ENCODE data around the gene HS3ST3A1. TPM values are rescaled to one million over a fixed set of nuclear protein-coding genes. Genes with fewer than 3 reads are reported as not detected.

Gene HS3ST3A1
- total RNA-seq, 1 experiment from 2014 or later: 47.6 TPM

- H3K36me3 ChIP-seq (ENCODE audit: low read depth, low read length): 0 out of 2 replicates have a peak, but pooled peaks cover 3% of the 10 kb centered on the region
- ChIA-PET POLR2A (ENCODE audit: unreplicated experiment) (no interaction called here), CTCF (no interaction called here)
- H3F3A ChIP-seq (ENCODE audit: low read length, unreplicated experiment): no peaks in the 10 kb centered on the region
- no peaks in the 10 kb centered on the region for H3K9me3 ChIP-seq (ENCODE audit: low read length)
- intact Hi-C loops (cut with micrococcal nuclease): no loop called here
- ATAC-seq: no peak
- H3K4me1 ChIP-seq (ENCODE audit: insufficient read depth, low read length): peaks cover 8% of the 10 kb centered on the region
- no TSS peak for BruUV-seq (replicated peaks)
- 0 out of 2 replicates have a peak, but pooled peaks cover 5% of the 10 kb centered on the region for H3K27me3 ChIP-seq (ENCODE audit: low read length)
- no peak overlapping the region for H3K27ac ChIP-seq (ENCODE audit: low read length)
- H3K4me2 ChIP-seq (ENCODE audit: low read length): peak overlapping the region; percentile 6; the same call in 1 of the 2 replicates
- 0 out of 2 replicates have a peak overlapping the region, but pooled peaks have one; percentile 10 for H2AFZ ChIP-seq (ENCODE audit: low read length)
- no peak for DNase-seq
- H3K9me2 ChIP-seq (replicated peaks; ENCODE audit: low read length): no peaks in the 10 kb centered on the region
- no peaks in the 10 kb centered on the region for H3K79me2 ChIP-seq (ENCODE audit: low read length)
- H4K20me1 ChIP-seq (ENCODE audit: low read length): no peaks in the 10 kb centered on the region
- no peak overlapping the region for H3K9ac ChIP-seq (ENCODE audit: low read length)
- no peak overlapping the region for H3K4me3 ChIP-seq (ENCODE audit: low read length)
- TF ChIP-seq CTCF (conservative IDR thresholded peaks at IDR 0.05; ENCODE audit: low read depth, low read length) (no peak), EZH2 (IDR thresholded peaks at IDR 0.05; ENCODE audit: low read length, unreplicated experiment) (no peak), EZH2phosphoT487 (IDR thresholded peaks at IDR 0.05; ENCODE audit: borderline replicate concordance, low read length) (no peak)
Observed at GRCh38 chr17:13508896-13509295, 92.8 kb downstream of the HS3ST3A1 start.

GRCh38 chr17:13503526-13503925, 98.2 kb downstream of the HS3ST3A1 start:
- H3K4me3 ChIP-seq (ENCODE audit: low read length): no peak overlapping the region
- intact Hi-C loops (cut with micrococcal nuclease): no loop called here
- H3K36me3 ChIP-seq (ENCODE audit: low read depth, low read length): no peaks in the 10 kb centered on the region; the same call in 1 of the 2 replicates
- no peaks in the 10 kb centered on the region for H3K79me2 ChIP-seq (ENCODE audit: low read length)
- no peak overlapping the region for H3K9ac ChIP-seq (ENCODE audit: low read length)
- H4K20me1 ChIP-seq (ENCODE audit: low read length): no peaks in the 10 kb centered on the region
- H3K27ac ChIP-seq (ENCODE audit: low read length): no peak overlapping the region
- H3K4me2 ChIP-seq (ENCODE audit: low read length): no peak overlapping the region
- ChIA-PET CTCF (no interaction called here), POLR2A (ENCODE audit: unreplicated experiment) (no interaction called here)
- H3K9me2 ChIP-seq (replicated peaks; ENCODE audit: low read length): no peaks in the 10 kb centered on the region
- no peaks in the 10 kb centered on the region for H3K9me3 ChIP-seq (ENCODE audit: low read length)
- DNase-seq (peak; percentile 28), ATAC-seq (no peak)
- no peaks in the 10 kb centered on the region for H3F3A ChIP-seq (ENCODE audit: low read length, unreplicated experiment)
- BruUV-seq (replicated peaks): no TSS peak
- no peak overlapping the region for H2AFZ ChIP-seq (ENCODE audit: low read length)
- no peaks in the 10 kb centered on the region for H3K4me1 ChIP-seq (ENCODE audit: insufficient read depth, low read length)
- H3K27me3 ChIP-seq (ENCODE audit: low read length): no peaks in the 10 kb centered on the region
- TF ChIP-seq EZH2phosphoT487 (IDR thresholded peaks at IDR 0.05; ENCODE audit: borderline replicate concordance, low read length): no peak
- no peak for TF ChIP-seq EZH2 (IDR thresholded peaks at IDR 0.05; ENCODE audit: low read length, unreplicated experiment)
- no peak for TF ChIP-seq CTCF (conservative IDR thresholded peaks at IDR 0.05; ENCODE audit: low read depth, low read length)

- ChIA-PET POLR2A (ENCODE audit: unreplicated experiment) (no interaction called here), CTCF (no interaction called here)
- Histone ChIP-seq H2AFZ (ENCODE audit: low read length) (no peak overlapping the region), H3K4me1 (ENCODE audit: insufficient read depth, low read length) (no peaks in the 10 kb centered on the region), H3F3A (ENCODE audit: low read length, unreplicated experiment) (no peaks in the 10 kb centered on the region), H3K4me2 (ENCODE audit: low read length) (no peak overlapping the region), H3K27me3 (ENCODE audit: low read length) (no peaks in the 10 kb centered on the region), H3K9ac (ENCODE audit: low read length) (no peak overlapping the region), H3K9me2 (replicated peaks; ENCODE audit: low read length) (no peaks in the 10 kb centered on the region), H3K27ac (ENCODE audit: low read length) (no peak overlapping the region), H3K4me3 (ENCODE audit: low read length) (no peak overlapping the region), H3K36me3 (ENCODE audit: low read depth, low read length) (no peaks in the 10 kb centered on the region; the same call in 1 of the 2 replicates), H3K79me2 (ENCODE audit: low read length) (no peaks in the 10 kb centered on the region), H3K9me3 (ENCODE audit: low read length) (no peaks in the 10 kb centered on the region), H4K20me1 (ENCODE audit: low read length) (no peaks in the 10 kb centered on the region)
- ATAC-seq (no peak), DNase-seq (no peak)
- BruUV-seq (replicated peaks): no TSS peak
- intact Hi-C loops (cut with micrococcal nuclease): no loop called here
- TF ChIP-seq EZH2 (IDR thresholded peaks at IDR 0.05; ENCODE audit: low read length, unreplicated experiment) (no peak), CTCF (conservative IDR thresholded peaks at IDR 0.05; ENCODE audit: low read depth, low read length) (no peak)
Observed at GRCh38 chr17:13502263-13502662, 99.5 kb downstream of the HS3ST3A1 start.

Measured in PC-3 (cell line).